Mesendoderm (in vitro differentiated cells): ENCODE results near the gene NUCB1. TPM values are rescaled to one million over a fixed set of nuclear protein-coding genes. Genes with fewer than 3 reads are reported as not detected.

ENCODE experiments used
- DNase-seq: peaks from one replicate; pipeline ENCODE4 v3.0.0; 2013
- H2AK5ac ChIP-seq: 2 replicates; pipeline ENCODE4 v1.6.1; 2013; ENCODE audit warnings: low read length, inconsistent platforms
- H2BK120ac ChIP-seq: 2 replicates; pipeline ENCODE4 v1.6.1; 2013; ENCODE audit warnings: low read depth, mild to moderate bottlenecking, low read length, moderate library complexity, mixed read lengths
- H2BK15ac ChIP-seq: replicated peaks from 2 replicates; pipeline ENCODE4 v1.6.1; 2013; ENCODE audit warnings: low read depth, mild to moderate bottlenecking, moderate library complexity
- H2BK5ac ChIP-seq: 2 replicates; pipeline ENCODE4 v1.6.1; 2013; ENCODE audit warnings: low read length, inconsistent platforms
- H3K18ac ChIP-seq: 2 replicates; pipeline ENCODE4 v1.6.1; 2013; ENCODE audit warnings: mild to moderate bottlenecking, low read length, mixed read lengths
- H3K23ac ChIP-seq: one replicate; pipeline ENCODE4 v1.6.1; 2013; ENCODE audit warnings: low read length
- H3K27ac ChIP-seq: 2 replicates; pipeline ENCODE4 v1.5.1; 2013; ENCODE audit warnings: low read depth, mild to moderate bottlenecking, inconsistent platforms, low read length, moderate library complexity
- H3K27me3 ChIP-seq: 2 replicates; pipeline ENCODE4 v1.6.1; 2013; ENCODE audit warnings: low read length, control low read depth, mild to moderate bottlenecking, inconsistent platforms; ENCODE audit not compliant: insufficient read depth, poor library complexity
- H3K36me3 ChIP-seq: 2 replicates; pipeline ENCODE4 v1.6.1; 2013; ENCODE audit warnings: low read length, inconsistent platforms; ENCODE audit not compliant: control insufficient read depth, insufficient read depth
- H3K4ac ChIP-seq: one replicate; pipeline ENCODE4 v1.6.1; 2013; ENCODE audit warnings: low read depth, mild to moderate bottlenecking, low read length, moderate library complexity
- H3K4me1 ChIP-seq: 2 replicates; pipeline ENCODE4 v1.6.1; 2013; ENCODE audit warnings: low read depth, low read length, inconsistent platforms; ENCODE audit not compliant: control insufficient read depth
- H3K4me2 ChIP-seq: 2 replicates; pipeline ENCODE4 v1.6.1; 2013; ENCODE audit warnings: low read length
- H3K4me3 ChIP-seq: 2 replicates; pipeline ENCODE4 v1.5.1; 2013; ENCODE audit warnings: mild to moderate bottlenecking, low read length
- H3K56ac ChIP-seq: one replicate; pipeline ENCODE4 v1.6.1; 2013; ENCODE audit warnings: low read length
- H3K79me1 ChIP-seq: 2 replicates; pipeline ENCODE4 v1.6.1; 2013; ENCODE audit warnings: low read length, inconsistent platforms
- H3K79me2 ChIP-seq: 2 replicates; pipeline ENCODE4 v1.6.1; 2013; ENCODE audit warnings: mild to moderate bottlenecking, low read length; ENCODE audit not compliant: control insufficient read depth, insufficient read depth
- H3K9ac ChIP-seq: 2 replicates; pipeline ENCODE4 v1.6.1; 2013; ENCODE audit warnings: low read length, inconsistent platforms
- H4K5ac ChIP-seq: one replicate; pipeline ENCODE4 v1.6.1; 2013; ENCODE audit warnings: low read length
- H4K8ac ChIP-seq: one replicate; pipeline ENCODE4 v1.6.1; 2013; ENCODE audit warnings: low read depth, mild to moderate bottlenecking, control low read depth, low read length, moderate library complexity
- WGBS: extraction: QIAGEN DNeasy Blood & Tissue Kit; methylation state at CpG from one replicate; pipeline ENCODE4 v1.1.7; 2013; ENCODE audit warnings: low lambda C conversion rate, missing lambda C conversion rate; ENCODE audit not compliant: insufficient coverage; ENCODE audit errors: extremely low coverage; 5-methylcytosine and 5-hydroxymethylcytosine counted together
- small RNA-seq: library from polyadenylated mRNA; stranded (forward); fragments of <200 nt; extraction: miRNeasy Mini kit (QIAGEN cat#:217004); gene quantifications from one replicate; pipeline ENCODE3, GENCODE V24; 2013; ENCODE audit not compliant: insufficient read depth

Gene NUCB1

DNA sequence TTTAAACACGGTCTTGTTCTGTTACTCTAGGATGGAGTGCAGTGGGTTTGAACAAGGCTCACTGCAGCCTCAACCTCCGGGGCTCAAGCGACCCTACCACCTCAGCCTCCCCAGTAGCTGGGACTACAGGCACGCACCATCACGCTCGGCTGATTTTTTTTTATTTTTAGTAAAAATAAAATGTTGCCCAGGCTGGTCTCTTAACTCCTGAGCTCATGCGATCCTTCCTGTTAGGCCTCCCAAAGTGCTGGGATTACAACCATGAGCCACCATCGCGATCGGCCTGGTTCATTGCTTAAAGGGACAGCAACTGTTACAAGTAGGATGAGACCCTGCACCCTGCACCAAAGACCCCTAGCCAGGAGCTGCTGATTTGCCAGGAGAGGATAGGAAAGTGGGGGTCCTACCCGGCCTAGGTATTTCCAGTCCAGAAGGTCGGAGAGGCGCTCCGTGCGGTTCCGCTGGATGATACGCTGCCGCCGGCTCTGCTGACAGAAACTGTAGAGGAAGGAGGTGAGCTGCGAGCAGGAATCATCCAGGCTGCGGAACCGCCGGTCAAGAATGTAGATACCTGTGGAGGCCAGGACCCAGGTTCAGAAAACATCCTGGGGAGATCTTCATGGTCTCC is 70.1 kb downstream of the NUCB1 start:
- H3K56ac ChIP-seq = no peak overlapping the region
- H2BK120ac ChIP-seq = no peak overlapping the region
- H3K23ac ChIP-seq = no peak overlapping the region
- H4K8ac ChIP-seq = no peak overlapping the region
- H4K5ac ChIP-seq = no peak overlapping the region
- H3K27ac ChIP-seq = no peak overlapping the region
- H3K4me2 ChIP-seq = no peak overlapping the region
- no peak overlapping the region for H3K18ac ChIP-seq
- DNase-seq = no peak
- no peaks in the 10 kb centered on the region for H3K27me3 ChIP-seq
- peaks cover 5% of the 10 kb centered on the region for H3K36me3 ChIP-seq
- H3K4me1 ChIP-seq = no peaks in the 10 kb centered on the region
- no peak overlapping the region for H2AK5ac ChIP-seq
- H3K4ac ChIP-seq = no peak overlapping the region
- no CpG with 5 or more reads among the region's 23 CpGs for WGBS
- no peak overlapping the region for H2BK5ac ChIP-seq
- H3K79me2 ChIP-seq = peaks cover 12% of the 10 kb centered on the region
- no peak overlapping the region for H3K4me3 ChIP-seq
- H2BK15ac ChIP-seq = no peak overlapping the region
- H3K79me1 ChIP-seq = peaks cover 6% of the 10 kb centered on the region
- no peak overlapping the region for H3K9ac ChIP-seq

DNA sequence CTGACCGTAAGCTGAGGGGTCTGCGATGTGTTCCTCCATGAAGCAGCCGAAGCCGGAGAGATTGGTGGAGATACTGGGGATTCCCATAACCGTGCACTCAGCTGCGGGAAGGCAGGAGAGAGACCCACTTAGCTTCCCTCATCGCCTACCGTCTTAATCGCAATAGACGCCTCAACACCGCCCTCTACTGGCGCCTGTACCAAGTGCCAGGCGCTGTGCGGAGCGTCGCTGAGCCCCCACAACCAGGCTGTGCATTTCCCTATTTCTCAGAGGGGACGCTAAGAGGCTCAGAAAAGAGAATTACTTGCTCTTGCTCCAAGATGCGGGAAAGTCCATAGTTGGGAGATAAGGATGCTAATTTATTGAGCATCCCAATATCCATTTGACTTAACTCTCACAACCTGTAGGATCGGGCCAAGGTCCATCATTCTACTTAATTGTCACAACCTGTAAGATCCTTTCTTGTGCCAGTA is 70.8 kb downstream of the NUCB1 start:
- Histone ChIP-seq H3K4me1 (no peaks in the 10 kb centered on the region), H3K27ac (no peak overlapping the region), H3K4me3 (no peak overlapping the region), H2BK5ac (no peak overlapping the region), H3K56ac (no peak overlapping the region), H2BK15ac (no peak overlapping the region), H4K5ac (no peak overlapping the region), H3K79me1 (peaks cover 5% of the 10 kb centered on the region), H2BK120ac (no peak overlapping the region), H3K9ac (no peak overlapping the region), H3K4me2 (no peak overlapping the region), H4K8ac (no peak overlapping the region), H3K27me3 (no peaks in the 10 kb centered on the region), H3K79me2 (peaks cover 5% of the 10 kb centered on the region), H3K4ac (no peak overlapping the region), H3K23ac (no peak overlapping the region), H2AK5ac (no peak overlapping the region), H3K36me3 (peaks cover 5% of the 10 kb centered on the region), H3K18ac (no peak overlapping the region)
- no CpG with 5 or more reads among the region's 19 CpGs for WGBS
- DNase-seq = peak; percentile 84

Small RNA genes within 50 kb of the gene (small RNA-seq; reads per million reads assigned to genes)
- gene AC026803.1 = not detected
